Cardiac fibroblast (primary cell): ENCODE results near the gene CAPN11.

Experiments used
- DNase-seq, 2 donors: peaks; one replicate each; pipeline versions ENCODE4 v3.0.0 to v3.0.0-alpha.2; 2010; ENCODE audit warnings: low read depth in 2 of 2
- H3K4me3 ChIP-seq, 2 donors: replicated peaks in 1 of 2; 1 replicate in 1 of 2; 2 replicates in 1 of 2; pipeline ENCODE4 v1.5.1; 2011; ENCODE audit warnings: low read depth in 2 of 2, low read length in 2 of 2, mild to moderate bottlenecking in 2 of 2, moderate library complexity in 1 of 2
- CTCF ChIP-seq: IDR thresholded peaks from one replicate; pipeline ENCODE4 v1.5.1; 2011; ENCODE audit warnings: low read depth, mild to moderate bottlenecking, low read length, inconsistent platforms

Gene CAPN11

DNA sequence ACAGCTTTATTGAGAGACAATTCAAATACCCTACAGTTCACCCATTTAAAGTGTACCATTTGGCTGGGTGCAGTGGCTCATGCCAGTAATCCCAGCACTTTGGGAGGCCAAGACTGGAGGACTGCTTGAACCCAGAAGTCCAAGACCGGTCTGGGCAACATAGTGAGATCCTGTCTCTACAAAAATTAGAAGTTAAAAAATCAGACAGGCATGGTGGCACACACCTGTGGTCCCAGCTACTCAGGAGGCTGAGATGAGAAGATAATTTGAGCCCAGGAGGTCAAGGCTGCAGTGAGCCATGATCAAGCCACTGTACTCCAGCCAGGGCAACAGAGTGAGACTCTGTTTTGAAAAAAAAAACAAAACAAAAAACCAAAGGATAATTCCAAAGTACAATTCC lies 8.9 kb downstream of the CAPN11 start:
- TF ChIP-seq CTCF: no peak
- no peak overlapping the region for H3K4me3 ChIP-seq
- no peak for DNase-seq

- no peak for TF ChIP-seq CTCF
- no peak for DNase-seq
- no peak overlapping the region for H3K4me3 ChIP-seq
These were observed 10.5 kb downstream of the CAPN11 start for GRCh38 chr6:44169154-44169553.

DNA sequence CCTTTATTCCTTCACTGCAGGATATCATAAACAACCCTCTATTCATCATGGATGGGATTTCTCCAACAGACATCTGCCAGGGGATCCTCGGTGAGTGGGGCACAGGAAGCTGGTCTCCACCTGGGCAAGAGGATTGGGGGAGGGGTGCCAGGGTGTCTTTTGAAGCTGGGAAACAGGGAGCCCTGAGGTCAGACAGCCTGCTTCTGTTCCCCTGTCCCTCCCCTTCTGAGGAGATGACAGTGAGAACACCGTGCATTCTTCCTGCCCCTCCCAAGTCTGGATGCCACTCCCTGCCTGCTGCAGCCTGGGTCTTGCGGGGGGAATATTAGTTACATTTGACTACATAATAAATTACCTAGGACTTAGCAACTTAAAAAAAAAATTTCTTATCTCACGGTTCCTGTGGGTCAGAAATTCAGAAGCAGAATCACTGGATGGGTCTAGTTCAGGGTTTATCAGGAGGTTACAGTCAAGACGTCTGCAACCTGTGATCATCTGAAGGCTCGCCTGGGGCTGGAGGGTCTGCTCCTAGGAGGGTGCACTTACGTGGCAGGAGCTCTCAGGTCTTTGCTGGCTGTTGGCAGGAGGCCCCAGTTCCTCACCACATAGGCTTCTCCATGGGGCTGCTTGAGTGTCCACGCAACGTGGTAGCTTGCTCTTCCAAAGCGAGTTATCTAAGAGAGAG lies 11.4 kb downstream of the CAPN11 start:
- no peak overlapping the region for H3K4me3 ChIP-seq
- no peak for DNase-seq
- no peak for TF ChIP-seq CTCF

DNA sequence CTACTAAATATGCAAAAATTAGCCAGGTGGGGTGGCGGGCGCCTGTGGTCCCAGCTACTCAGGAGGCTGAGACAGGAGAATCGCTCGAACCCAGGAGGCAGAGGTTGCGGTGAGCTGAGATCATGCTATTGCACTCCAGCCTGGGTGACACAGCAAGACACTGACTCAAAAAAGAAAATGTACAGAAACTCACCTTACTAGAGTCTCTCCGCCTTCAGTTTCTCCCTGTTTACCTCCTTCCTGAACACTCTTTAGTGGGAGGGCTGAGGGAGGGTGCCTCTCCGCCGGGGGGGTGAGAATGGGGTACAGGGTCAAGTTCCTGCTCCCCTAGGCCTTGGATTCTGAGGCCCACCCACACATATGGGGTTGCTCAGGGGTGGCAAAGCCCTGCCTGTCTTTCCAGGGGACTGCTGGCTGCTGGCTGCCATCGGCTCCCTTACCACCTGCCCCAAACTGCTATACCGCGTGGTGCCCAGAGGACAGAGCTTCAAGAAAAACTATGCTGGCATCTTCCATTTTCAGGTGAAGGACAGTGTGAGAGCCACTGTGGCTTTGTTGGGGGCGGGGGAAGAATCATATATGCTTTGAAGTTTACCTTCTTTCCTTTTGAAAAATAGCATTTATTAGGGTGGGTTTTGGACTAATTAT lies 13.4 kb downstream of the CAPN11 start:
- no peak for TF ChIP-seq CTCF
- DNase-seq: no peak
- no peak overlapping the region for H3K4me3 ChIP-seq

DNA sequence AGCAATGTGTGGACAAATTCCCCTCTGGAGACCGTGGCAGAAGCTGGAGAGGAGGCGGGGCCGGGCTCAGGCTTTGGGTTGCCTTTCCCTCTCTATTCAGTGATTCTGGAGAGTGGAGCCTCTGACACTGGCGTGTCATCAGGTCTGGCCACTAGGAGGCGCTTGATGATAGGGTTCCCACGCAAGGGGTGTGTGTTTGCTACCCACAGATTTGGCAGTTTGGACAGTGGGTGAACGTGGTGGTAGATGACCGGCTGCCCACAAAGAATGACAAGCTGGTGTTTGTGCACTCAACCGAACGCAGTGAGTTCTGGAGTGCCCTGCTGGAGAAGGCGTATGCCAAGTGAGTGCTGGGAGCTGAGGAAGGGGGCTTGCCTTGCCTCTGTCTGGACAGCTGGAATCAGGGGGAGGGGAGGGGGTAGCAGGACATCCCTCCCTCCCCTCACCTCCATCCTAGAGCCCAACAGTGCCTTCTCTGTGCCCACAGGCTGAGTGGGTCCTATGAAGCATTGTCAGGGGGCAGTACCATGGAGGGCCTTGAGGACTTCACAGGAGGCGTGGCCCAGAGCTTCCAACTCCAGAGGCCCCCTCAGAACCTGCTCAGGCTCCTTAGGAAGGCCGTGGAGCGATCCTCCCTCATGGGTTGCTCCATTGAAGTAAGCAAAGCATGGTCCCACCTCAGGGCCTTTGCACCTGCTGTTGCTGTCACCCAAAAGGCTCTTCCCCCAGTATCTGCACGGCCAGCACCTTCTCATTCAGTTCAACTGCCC lies 14.3 kb downstream of the CAPN11 start:
- DNase-seq: peak; percentile 80 to 85
- H3K4me3 ChIP-seq: no peak overlapping the region
- peak; percentile 89 for TF ChIP-seq CTCF

DNA sequence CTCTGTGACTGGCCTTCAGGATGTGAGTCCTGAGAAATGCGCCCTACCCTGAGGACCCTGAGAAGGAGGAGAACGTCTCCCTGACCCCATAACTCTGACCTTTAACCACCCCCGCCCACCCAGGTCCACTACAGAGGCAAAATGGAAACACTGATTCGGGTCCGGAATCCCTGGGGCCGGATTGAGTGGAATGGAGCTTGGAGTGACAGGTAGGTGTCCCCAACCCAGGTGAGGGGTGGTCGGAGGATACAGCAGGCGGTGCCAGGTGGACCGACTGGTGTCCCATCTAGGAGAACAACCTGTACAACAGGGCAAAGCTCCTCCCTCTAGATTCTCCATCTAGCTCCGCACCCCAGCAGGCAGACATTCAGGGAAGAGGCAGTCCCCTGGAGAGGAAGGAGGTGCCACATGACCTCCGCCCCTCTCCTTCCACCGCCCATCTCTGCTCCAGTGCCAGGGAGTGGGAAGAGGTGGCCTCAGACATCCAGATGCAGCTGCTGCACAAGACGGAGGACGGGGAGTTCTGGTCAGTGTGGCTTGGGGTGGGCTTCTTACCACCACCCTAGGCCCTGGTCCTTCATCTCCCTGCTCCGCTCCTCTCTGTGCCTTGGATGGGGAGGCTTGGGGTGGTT lies 17.6 kb downstream of the CAPN11 start:
- DNase-seq: no peak
- TF ChIP-seq CTCF: no peak
- H3K4me3 ChIP-seq: no peak overlapping the region
